SU-DHL-6 (cell line): ENCODE results near the gene TREM1.

Experiments used
- H2AFZ ChIP-seq: fragments of 200-600 bp; sonication (generic); 2 replicates; pipeline ENCODE4 v1.6.1; 2014; ENCODE audit warnings: low read depth, mild to moderate bottlenecking, moderate library complexity, mixed read lengths, antibody characterized with exemption, low read length; ENCODE audit not compliant: severe bottlenecking
- H3F3A ChIP-seq: fragments of 200-600 bp; shearing (Covaris generic); 2 replicates; pipeline ENCODE4 v1.6.0; 2016; ENCODE audit warnings: antibody characterized with exemption, mild to moderate bottlenecking; ENCODE audit not compliant: insufficient read depth
- H3K27ac ChIP-seq: fragments of 200-600 bp; sonication (generic); 2 replicates; pipeline ENCODE4 v1.5.1; 2016; ENCODE audit warnings: low read depth, mild to moderate bottlenecking, low read length, moderate library complexity, mixed read lengths
- H3K27me3 ChIP-seq: fragments of 200-600 bp; sonication (generic), shearing (Covaris generic); 2 replicates; pipeline ENCODE4 v1.6.0; 2014; ENCODE audit warnings: mild to moderate bottlenecking, low read length
- H3K36me3 ChIP-seq: fragments of 200-600 bp; sonication (generic); 2 replicates; pipeline ENCODE4 v1.6.1; 2014; ENCODE audit warnings: mild to moderate bottlenecking, low read length, mixed read lengths
- H3K4me2 ChIP-seq: fragments of 300-600, 200-600 bp; shearing (Covaris generic), sonication (generic); 2 replicates; pipeline ENCODE4 v1.6.0; 2014; ENCODE audit warnings: low read length, low read depth, mild to moderate bottlenecking; ENCODE audit not compliant: poor library complexity, severe bottlenecking
- H3K4me3 ChIP-seq: fragments of 200-600 bp; sonication (generic); 2 replicates; pipeline ENCODE4 v1.5.1; 2014; ENCODE audit warnings: antibody characterized with exemption, low read length, mild to moderate bottlenecking, mixed read lengths; ENCODE audit not compliant: insufficient read depth, poor library complexity, severe bottlenecking
- H3K79me2 ChIP-seq: fragments of 200-600 bp; sonication (generic); 2 replicates; pipeline ENCODE4 v1.6.1; 2014; ENCODE audit warnings: mild to moderate bottlenecking, low read length, moderate library complexity; ENCODE audit not compliant: insufficient read depth
- H3K9ac ChIP-seq: fragments of 200-600 bp; sonication (generic); 2 replicates; pipeline ENCODE4 v1.7.0; 2014; ENCODE audit warnings: mild to moderate bottlenecking, low read length
- H3K9me2 ChIP-seq: fragments of 200-600 bp; sonication (generic); replicated peaks from 2 replicates; pipeline ENCODE4 v1.6.1; 2014; ENCODE audit warnings: low read length; ENCODE audit not compliant: insufficient read depth
- H3K9me3 ChIP-seq: fragments of 200-600 bp; sonication (generic); 2 replicates; pipeline ENCODE4 v1.6.1; 2014; ENCODE audit warnings: low read length, mixed read lengths; ENCODE audit not compliant: insufficient read depth
- H4K20me1 ChIP-seq: fragments of 200-600 bp; sonication (generic); 2 replicates; pipeline ENCODE4 v1.6.1; 2014; ENCODE audit warnings: low read depth, mild to moderate bottlenecking, antibody characterized with exemption, low read length, moderate library complexity, mixed read lengths
- CTCF ChIP-seq: fragments of 200-600 bp; sonication (generic); IDR thresholded peaks from one replicate; pipeline ENCODE4 v1.5.1; 2017; ENCODE audit warnings: antibody characterized with exemption, mild to moderate bottlenecking, low read length, moderate library complexity; ENCODE audit not compliant: insufficient read depth, poor library complexity, severe bottlenecking
- EZH2phosphoT487 ChIP-seq: fragments of 200-600 bp; sonication (generic), shearing (Covaris generic); conservative IDR thresholded peaks from 2 replicates; pipeline ENCODE4 v1.6.1; 2018; ENCODE audit warnings: mild to moderate bottlenecking, antibody characterized with exemption, low read length, moderate library complexity, mixed read lengths

The TREM1 gene

GRCh38 chr6:41331401-41332150 lies 45.1 kb upstream of the TREM1 start:
- Histone ChIP-seq H3K4me2 (peak overlapping the region; percentile 80), H3K9me2 (no peaks in the 10 kb centered on the region), H3K27me3 (no peaks in the 10 kb centered on the region)

GRCh38 chr6:41327177-41327576 lies 40.7 kb upstream of the TREM1 start:
- H3K27me3 ChIP-seq: no peaks in the 10 kb centered on the region
- TF ChIP-seq CTCF (no peak), EZH2phosphoT487 (no peak)

More at GRCh38 chr6:41331401-41332150, 45.1 kb upstream of the TREM1 start:
- Histone ChIP-seq H4K20me1 (no peaks in the 10 kb centered on the region), H3K27ac (peak overlapping the region; percentile 96), H3K4me3 (no peak overlapping the region), H3F3A (peaks cover 41% of the 10 kb centered on the region), H3K9ac (peak overlapping the region; percentile 63; the same call in 1 of the 2 replicates), H3K79me2 (no peaks in the 10 kb centered on the region; the same call in 1 of the 2 replicates), H2AFZ (no peak overlapping the region), H3K36me3 (no peaks in the 10 kb centered on the region), H3K9me3 (no peaks in the 10 kb centered on the region)
- TF ChIP-seq CTCF (no peak), EZH2phosphoT487 (no peak)

GRCh38 chr6:41326092-41326491 lies 39.6 kb upstream of the TREM1 start:
- Histone ChIP-seq H3K27ac (no peak overlapping the region), H3K9me3 (no peaks in the 10 kb centered on the region), H4K20me1 (no peaks in the 10 kb centered on the region), H3K36me3 (no peaks in the 10 kb centered on the region), H3K4me2 (no peak overlapping the region), H3K9ac (no peak overlapping the region), H3F3A (peaks cover 23% of the 10 kb centered on the region), H2AFZ (no peak overlapping the region), H3K27me3 (no peaks in the 10 kb centered on the region), H3K4me3 (no peak overlapping the region), H3K79me2 (no peaks in the 10 kb centered on the region), H3K9me2 (no peaks in the 10 kb centered on the region)
- no peak for TF ChIP-seq CTCF
- no peak for TF ChIP-seq EZH2phosphoT487

More at GRCh38 chr6:41327177-41327576, 40.7 kb upstream of the TREM1 start:
- Histone ChIP-seq H4K20me1 (no peaks in the 10 kb centered on the region), H3K9me3 (no peaks in the 10 kb centered on the region), H3K79me2 (no peaks in the 10 kb centered on the region), H3K27ac (no peak overlapping the region), H3K4me3 (no peak overlapping the region), H2AFZ (no peak overlapping the region), H3K9me2 (no peaks in the 10 kb centered on the region), H3K9ac (no peak overlapping the region), H3K4me2 (no peak overlapping the region), H3F3A (peaks cover 23% of the 10 kb centered on the region), H3K36me3 (no peaks in the 10 kb centered on the region)
